Glutamatergic neuron (in vitro differentiated cells): Measurements from ENCODE around the gene NARS2. TPM values are rescaled to one million over a fixed set of nuclear protein-coding genes. Genes with fewer than 3 reads are reported as not detected.

Source experiments
- DNase-seq: peaks from one replicate; pipeline ENCODE4 v3.0.0; 2022
- H3K27ac Mint-ChIP-seq: one replicate; pipeline ENCODE4 v1.8.0; 2020; ENCODE audit warnings: mild to moderate bottlenecking, mixed read lengths, inconsistent platforms; ENCODE audit not compliant: unreplicated experiment
- H3K27me3 Mint-ChIP-seq: one replicate; pipeline ENCODE4 v1.8.0; 2020; ENCODE audit warnings: mild to moderate bottlenecking, moderate library complexity, mixed read lengths, inconsistent platforms; ENCODE audit not compliant: unreplicated experiment
- H3K36me3 Mint-ChIP-seq: one replicate; pipeline ENCODE4 v1.8.0; 2020; ENCODE audit warnings: mild to moderate bottlenecking, mixed read lengths, inconsistent platforms; ENCODE audit not compliant: unreplicated experiment
- H3K4me1 Mint-ChIP-seq: one replicate; pipeline ENCODE4 v1.8.0; 2020; ENCODE audit warnings: mild to moderate bottlenecking, low read depth, mixed read lengths, inconsistent platforms; ENCODE audit not compliant: unreplicated experiment
- H3K4me3 Mint-ChIP-seq: one replicate; pipeline ENCODE4 v1.8.0; 2020; ENCODE audit warnings: mild to moderate bottlenecking, mixed read lengths, inconsistent platforms; ENCODE audit not compliant: unreplicated experiment
- H3K9me3 Mint-ChIP-seq: one replicate; pipeline ENCODE4 v1.8.0; 2020; ENCODE audit warnings: mild to moderate bottlenecking, moderate library complexity, mixed read lengths, inconsistent platforms; ENCODE audit not compliant: unreplicated experiment
- CTCF ChIP-seq: fragments of 200-600 bp; sonication (generic); IDR thresholded peaks from one replicate; pipeline ENCODE4 v1.5.0; 2021; ENCODE audit not compliant: partially characterized antibody, unreplicated experiment
- total RNA-seq: library from RNA; stranded (reverse); fragmentation: NEBNext Ultra II Directional; extraction: Animal tissue kit (Norgen Biotek cat#: 25700); gene quantifications from one replicate; pipeline ENCODE4 v1.2.1, GENCODE V29; 2021; ENCODE audit not compliant: unreplicated experiment

The NARS2 gene
- total RNA-seq, 1 donor from 2014 or later, result 21.1 TPM

- DNase-seq, result no peak
- H3K27me3 Mint-ChIP-seq, result no peaks in the 10 kb centered on the region
- no peak for TF ChIP-seq CTCF
- no peak overlapping the region for H3K4me3 Mint-ChIP-seq
- H3K27ac Mint-ChIP-seq, result no peak overlapping the region
- H3K4me1 Mint-ChIP-seq, result no peaks in the 10 kb centered on the region
- H3K9me3 Mint-ChIP-seq, result peaks cover 2% of the 10 kb centered on the region
- peaks cover 7% of the 10 kb centered on the region for H3K36me3 Mint-ChIP-seq
These were observed 13.9 kb upstream of the NARS2 start for GRCh38 chr11:78588517-78588916.

- Mint-ChIP-seq H3K4me1 (no peaks in the 10 kb centered on the region), H3K36me3 (peaks cover 8% of the 10 kb centered on the region), H3K27ac (no peak overlapping the region), H3K4me3 (no peak overlapping the region), H3K9me3 (peaks cover 2% of the 10 kb centered on the region), H3K27me3 (no peaks in the 10 kb centered on the region)
- TF ChIP-seq CTCF, result no peak
- no peak for DNase-seq
These were observed 12.8 kb upstream of the NARS2 start for GRCh38 chr11:78587446-78587845.

- DNase-seq, result no peak
- no peaks in the 10 kb centered on the region for H3K4me1 Mint-ChIP-seq
- TF ChIP-seq CTCF, result peak; percentile 81
- peaks cover 2% of the 10 kb centered on the region for H3K9me3 Mint-ChIP-seq
- H3K36me3 Mint-ChIP-seq, result peaks cover 8% of the 10 kb centered on the region
- no peaks in the 10 kb centered on the region for H3K27me3 Mint-ChIP-seq
- H3K27ac Mint-ChIP-seq, result no peak overlapping the region
- no peak overlapping the region for H3K4me3 Mint-ChIP-seq
These were observed 11.9 kb upstream of the NARS2 start for GRCh38 chr11:78586452-78587046.

GRCh38 chr11:78583889-78584288, 9.2 kb upstream of the NARS2 start:
- peaks cover 2% of the 10 kb centered on the region for H3K9me3 Mint-ChIP-seq
- H3K4me3 Mint-ChIP-seq, result no peak overlapping the region
- H3K36me3 Mint-ChIP-seq, result peaks cover 8% of the 10 kb centered on the region
- H3K4me1 Mint-ChIP-seq, result no peaks in the 10 kb centered on the region
- H3K27me3 Mint-ChIP-seq, result no peaks in the 10 kb centered on the region
- no peak for TF ChIP-seq CTCF
- H3K27ac Mint-ChIP-seq, result no peak overlapping the region
- no peak for DNase-seq

- Mint-ChIP-seq H3K4me1 (peaks cover 3% of the 10 kb centered on the region), H3K9me3 (peaks cover 1% of the 10 kb centered on the region), H3K4me3 (no peak overlapping the region), H3K36me3 (no peaks in the 10 kb centered on the region), H3K27ac (no peak overlapping the region), H3K27me3 (peaks cover 3% of the 10 kb centered on the region)
- DNase-seq, result no peak
- TF ChIP-seq CTCF, result no peak
These were observed 2.8 kb upstream of the NARS2 start for GRCh38 chr11:78577495-78577894.
